Nephron progenitor cell (in vitro differentiated cells): ENCODE data around the gene CD7.

Source experiments
- DNase-seq: peaks from one replicate; pipeline ENCODE4 v3.0.0; 2021
- H3K27ac Mint-ChIP-seq: 2 replicates; pipeline ENCODE4 v1.8.0; 2021; ENCODE audit warnings: mild to moderate bottlenecking, moderate library complexity, mixed read lengths
- H3K27me3 Mint-ChIP-seq: 2 replicates; pipeline ENCODE4 v1.8.0; 2021; ENCODE audit warnings: mild to moderate bottlenecking, low read depth, mixed read lengths; ENCODE audit not compliant: poor library complexity
- H3K36me3 Mint-ChIP-seq: 2 replicates; pipeline ENCODE4 v1.8.0; 2021; ENCODE audit warnings: low read depth, mixed read lengths
- H3K4me1 Mint-ChIP-seq: 2 replicates; pipeline ENCODE4 v1.8.0; 2021; ENCODE audit warnings: mixed read lengths
- H3K4me3 Mint-ChIP-seq: 2 replicates; pipeline ENCODE4 v1.8.0; 2021; ENCODE audit warnings: mild to moderate bottlenecking, moderate library complexity, mixed read lengths
- H3K9me3 Mint-ChIP-seq: 2 replicates; pipeline ENCODE4 v1.8.0; 2021; ENCODE audit warnings: mild to moderate bottlenecking, moderate library complexity, mixed read lengths
- CTCF ChIP-seq: fragments of 200-600 bp; sonication (generic); IDR thresholded peaks from 2 replicates; pipeline ENCODE4 v1.5.0; 2021; ENCODE audit warnings: antibody characterized with exemption

The CD7 gene

GRCh38 chr17:82292251-82293154, 24.9 kb downstream of the CD7 start:
- Mint-ChIP-seq H3K4me1 (peaks cover 59% of the 10 kb centered on the region), H3K9me3 (peaks cover 8% of the 10 kb centered on the region), H3K4me3 (peak overlapping the region; percentile 82), H3K27ac (peak overlapping the region; percentile 91), H3K27me3 (peaks cover 35% of the 10 kb centered on the region), H3K36me3 (no peaks in the 10 kb centered on the region)
- DNase-seq = peak; percentile 90
- TF ChIP-seq CTCF = no peak

GRCh38 chr17:82291582-82292250, 25.7 kb downstream of the CD7 start:
- no peak for DNase-seq
- Mint-ChIP-seq H3K36me3 (no peaks in the 10 kb centered on the region), H3K4me3 (peak overlapping the region; percentile 77), H3K4me1 (peaks cover 51% of the 10 kb centered on the region), H3K27me3 (peaks cover 27% of the 10 kb centered on the region), H3K9me3 (peaks cover 16% of the 10 kb centered on the region), H3K27ac (no peak overlapping the region)
- TF ChIP-seq CTCF = no peak

DNA sequence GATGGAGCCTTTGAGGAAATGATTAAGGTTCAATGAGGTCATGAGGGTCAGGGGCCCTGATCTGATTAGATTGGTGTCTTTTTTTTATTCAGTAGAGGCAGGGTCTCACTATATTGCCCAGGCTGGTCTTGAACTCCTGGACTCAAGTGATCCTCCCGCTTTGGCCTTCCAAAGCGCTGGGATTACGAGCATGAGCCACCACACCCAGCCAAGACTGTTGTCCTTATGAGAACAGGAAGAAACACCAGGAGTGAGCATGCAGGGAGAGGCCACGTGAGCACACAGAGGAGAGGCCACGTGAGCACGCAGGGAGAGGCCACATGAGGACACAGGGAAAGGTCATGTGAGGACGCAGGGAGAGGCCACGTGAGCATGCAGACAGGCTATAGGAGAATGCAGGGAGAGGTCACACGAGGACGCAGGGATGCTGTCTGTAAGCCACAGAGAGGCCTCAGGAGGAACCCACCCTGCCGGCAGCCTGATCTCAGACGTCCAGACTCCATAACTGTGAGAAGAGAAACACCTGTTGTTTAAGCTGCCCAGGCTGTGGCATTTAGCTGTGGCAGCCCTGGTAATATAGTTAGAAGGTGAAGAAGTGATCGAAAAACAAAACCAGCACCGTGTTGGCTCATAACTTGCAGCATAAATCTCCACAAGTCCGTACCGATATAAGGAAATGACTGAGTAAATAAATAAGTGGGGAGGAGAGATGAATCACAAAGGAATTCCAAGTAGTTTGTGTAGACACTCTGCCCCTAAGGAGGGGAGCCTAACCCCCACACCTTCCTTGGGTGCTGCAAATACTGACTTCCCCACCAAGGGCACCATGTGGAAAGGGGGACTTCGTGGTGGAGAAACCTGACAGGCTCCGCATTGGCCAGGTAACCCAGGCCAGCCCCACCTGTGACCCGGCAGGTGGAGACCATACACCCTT, 29.3 kb downstream of the CD7 start:
- Mint-ChIP-seq H3K36me3 (no peaks in the 10 kb centered on the region), H3K4me3 (no peak overlapping the region), H3K9me3 (peaks cover 18% of the 10 kb centered on the region), H3K27ac (no peak overlapping the region), H3K27me3 (peaks cover 9% of the 10 kb centered on the region), H3K4me1 (peaks cover 47% of the 10 kb centered on the region)
- DNase-seq = no peak
- TF ChIP-seq CTCF = no peak

GRCh38 chr17:82287013-82287867, 30.2 kb downstream of the CD7 start:
- Mint-ChIP-seq H3K27me3 (peaks cover 9% of the 10 kb centered on the region), H3K9me3 (peaks cover 18% of the 10 kb centered on the region), H3K36me3 (no peaks in the 10 kb centered on the region), H3K27ac (no peak overlapping the region), H3K4me1 (peaks cover 47% of the 10 kb centered on the region), H3K4me3 (no peak overlapping the region)
- TF ChIP-seq CTCF = no peak
- DNase-seq = no peak

- no peak for DNase-seq
- Mint-ChIP-seq H3K36me3 (no peaks in the 10 kb centered on the region), H3K9me3 (peaks cover 18% of the 10 kb centered on the region), H3K27me3 (peaks cover 9% of the 10 kb centered on the region), H3K27ac (peak overlapping the region; percentile 97), H3K4me1 (peaks cover 51% of the 10 kb centered on the region), H3K4me3 (peak overlapping the region; percentile 31)
- TF ChIP-seq CTCF = no peak
These were observed 32.3 kb downstream of the CD7 start for GRCh38 chr17:82285141-82285540.
